HG03460 (cell line): Measurements from ENCODE around the gene AP3D1.
"Not testable (repeated sequence)": the region's sequence is repeated elsewhere in the genome, so short reads cannot be mapped to it uniquely, and the experiment has no call there.

ENCODE experiments used
- ATAC-seq: cut with Tn5 transposase; IDR thresholded peaks from one replicate; pipeline ENCODE4 v1.9.1; 2021; ENCODE audit not compliant: unreplicated experiment

The AP3D1 gene

DNA sequence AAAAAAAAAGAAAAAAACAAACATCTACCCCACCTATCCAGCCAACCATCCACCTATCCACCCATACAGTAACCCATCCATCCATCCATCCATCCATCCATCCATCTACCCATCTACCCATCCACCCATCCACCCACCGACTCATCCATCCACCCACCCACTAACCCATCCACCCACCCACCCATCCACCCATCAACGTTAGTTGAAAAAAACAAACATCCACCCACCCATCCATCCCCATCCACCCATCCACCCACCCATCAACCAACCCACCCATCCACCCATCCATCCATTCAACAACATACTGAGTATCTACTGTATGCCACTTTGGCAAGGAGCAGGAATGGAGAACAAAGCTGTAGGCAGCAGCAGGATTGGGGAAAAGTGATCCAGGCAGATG lies 6.1 kb upstream of the AP3D1 start:
- no peak for ATAC-seq

DNA sequence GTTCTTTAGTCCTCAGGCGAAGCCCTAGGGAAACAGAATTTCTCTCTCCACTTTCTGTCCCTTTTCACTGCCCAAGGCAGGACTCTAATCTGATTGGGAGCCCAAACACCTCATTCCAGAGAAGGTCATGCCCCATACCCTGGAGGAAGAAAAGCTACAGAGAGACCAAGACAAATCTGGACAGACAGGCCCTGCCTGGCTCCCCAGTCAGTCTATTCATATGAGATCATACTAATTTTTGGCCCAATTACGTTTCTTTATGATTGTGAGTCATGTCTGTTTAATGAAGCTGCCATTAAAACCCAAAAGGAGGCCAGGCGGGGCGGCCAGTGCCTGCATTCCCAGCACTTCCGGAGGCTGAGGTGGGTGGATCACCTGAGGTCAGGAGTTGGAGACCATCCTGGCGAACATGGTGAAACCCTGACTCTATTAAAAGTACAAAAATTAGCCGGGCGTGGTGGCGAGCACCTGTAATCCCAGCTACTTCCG lies 3.3 kb upstream of the AP3D1 start:
- ATAC-seq: no peak

DNA sequence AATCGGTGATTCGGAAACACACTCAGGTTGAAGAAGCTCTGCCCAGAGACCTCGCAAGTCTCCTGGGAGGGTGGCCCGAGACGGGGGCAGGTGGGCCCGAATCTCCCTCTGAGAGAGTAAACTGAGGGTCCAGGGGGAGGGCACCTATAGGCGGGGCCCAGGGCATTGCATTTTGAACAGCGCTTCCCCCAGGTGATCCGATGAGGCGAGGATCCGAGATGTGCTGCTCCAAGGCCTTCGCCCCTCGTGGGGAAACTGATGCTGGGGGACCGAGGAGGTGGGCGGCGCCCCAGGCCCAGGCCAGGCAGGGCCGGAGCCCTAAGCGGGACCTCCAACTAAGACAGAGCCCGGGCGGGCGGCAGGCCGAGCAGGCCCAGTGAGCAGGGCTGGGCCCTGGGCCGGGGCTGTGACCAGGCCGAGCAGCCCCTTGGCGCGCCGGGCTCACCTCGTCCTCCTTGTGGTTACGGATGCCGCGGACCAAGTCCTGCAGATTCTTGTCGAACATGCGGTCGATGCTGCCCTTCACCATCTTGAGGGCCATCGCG lies 500 bp downstream of the AP3D1 start:
- ATAC-seq: peak; percentile 13

DNA sequence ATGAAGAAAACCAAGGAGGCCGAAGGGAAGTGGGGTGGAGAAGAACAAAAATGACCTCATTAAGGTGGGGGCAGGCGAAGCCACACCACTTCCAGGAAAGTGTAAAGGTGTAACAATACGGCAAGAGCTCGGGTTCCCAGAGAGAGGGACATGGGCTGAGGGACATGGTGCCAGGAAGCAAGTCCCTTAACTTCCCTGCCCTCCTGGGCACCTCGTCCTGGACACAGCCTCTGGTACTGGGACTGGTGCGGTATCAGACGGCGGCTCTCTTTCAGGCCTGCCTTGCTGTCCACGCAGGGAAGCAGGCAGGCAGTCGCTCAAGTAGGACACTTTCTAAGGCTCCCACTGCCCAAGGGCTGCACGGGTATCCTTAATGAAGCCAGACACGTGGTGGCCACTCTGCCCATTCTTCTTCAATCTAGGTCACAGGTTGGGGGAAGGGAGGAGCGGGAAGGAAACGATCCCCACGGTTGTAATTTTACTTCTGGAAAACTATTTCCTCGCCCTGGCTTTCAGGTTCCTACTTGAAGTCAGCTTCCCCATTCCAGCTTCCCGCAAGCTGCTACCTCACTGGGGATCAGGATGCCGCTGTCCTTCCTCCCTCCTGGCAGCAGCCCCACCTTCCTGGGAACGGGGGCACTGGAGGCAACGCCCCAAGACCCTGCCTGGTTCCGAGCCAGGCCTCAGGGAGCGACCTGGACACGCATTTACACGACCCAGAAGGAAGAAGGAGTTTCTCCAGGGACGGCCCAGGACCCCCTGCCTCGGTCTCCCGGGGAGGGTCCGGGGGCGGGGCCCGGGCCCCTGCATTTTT lies 1.2 kb downstream of the AP3D1 start:
- ATAC-seq: no peak

DNA sequence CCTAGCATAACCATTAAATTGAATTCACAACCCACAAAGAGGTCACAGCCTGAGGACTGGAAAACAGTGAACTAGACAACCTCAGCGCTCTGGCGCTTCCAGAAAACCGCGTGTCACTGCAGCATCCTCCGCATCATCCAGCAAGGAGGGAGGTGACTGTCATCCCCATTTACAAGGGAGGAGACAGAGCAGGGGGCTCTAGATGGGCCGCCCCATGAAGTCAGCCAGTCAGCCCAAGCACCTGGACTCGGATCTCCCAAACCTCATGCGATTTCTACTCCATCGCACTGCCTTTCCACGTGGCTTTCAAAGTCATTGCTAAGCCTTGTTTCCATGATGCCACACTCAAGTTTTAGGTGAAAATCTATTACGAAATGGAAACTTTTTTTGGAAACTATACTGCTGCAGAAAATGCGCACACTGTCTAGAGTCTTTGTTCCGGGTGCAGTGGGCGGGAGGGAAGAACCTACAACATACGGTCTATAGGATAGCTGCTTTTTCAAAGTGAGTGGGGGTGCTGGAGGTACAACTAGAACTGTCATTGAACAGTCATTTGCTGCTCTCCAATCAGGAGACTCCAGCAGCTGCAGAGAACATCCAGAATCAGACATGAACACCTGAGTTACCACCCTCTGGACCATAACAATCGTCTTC lies 2.8 kb downstream of the AP3D1 start:
- ATAC-seq: no peak

DNA sequence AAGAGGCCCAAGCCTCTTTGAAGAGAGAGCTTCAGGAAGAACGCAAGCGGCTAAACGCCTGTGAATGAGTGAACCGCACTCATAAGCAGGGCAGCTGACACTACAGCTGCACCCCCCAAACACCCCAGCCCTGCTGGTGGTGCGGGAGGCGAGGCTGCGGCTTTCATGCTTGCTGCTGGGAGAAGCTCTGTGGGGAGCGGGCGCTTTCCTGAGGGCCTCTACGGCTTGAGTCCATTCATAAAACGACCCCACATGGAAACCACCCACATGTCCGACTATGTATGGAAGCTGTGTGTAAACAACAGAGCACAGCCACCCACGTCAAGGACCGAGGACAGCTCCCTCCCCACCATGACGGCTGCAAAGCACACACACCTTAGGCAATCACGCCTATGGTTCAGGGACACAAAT lies 5.5 kb downstream of the AP3D1 start:
- no peak for ATAC-seq

DNA sequence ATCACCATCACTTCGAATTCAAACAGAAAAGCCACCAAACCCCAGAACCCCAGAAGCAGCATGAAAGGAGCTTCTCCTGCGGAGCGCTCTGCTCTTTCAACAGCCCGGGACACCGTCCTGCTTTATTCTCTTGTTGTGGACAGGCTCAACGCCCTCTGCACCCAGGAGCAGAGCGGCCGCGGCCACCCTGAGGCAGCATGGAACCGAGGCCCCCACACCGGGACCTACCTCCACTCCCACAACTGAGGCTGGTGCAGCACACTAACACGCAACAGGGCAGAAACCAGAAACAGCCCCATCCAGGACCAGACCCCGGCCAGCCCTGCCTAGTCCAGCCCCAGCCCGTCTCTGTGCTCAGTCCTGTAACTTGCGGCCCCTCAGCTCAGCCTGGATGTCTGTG lies 7.2 kb downstream of the AP3D1 start:
- ATAC-seq: no peak

DNA sequence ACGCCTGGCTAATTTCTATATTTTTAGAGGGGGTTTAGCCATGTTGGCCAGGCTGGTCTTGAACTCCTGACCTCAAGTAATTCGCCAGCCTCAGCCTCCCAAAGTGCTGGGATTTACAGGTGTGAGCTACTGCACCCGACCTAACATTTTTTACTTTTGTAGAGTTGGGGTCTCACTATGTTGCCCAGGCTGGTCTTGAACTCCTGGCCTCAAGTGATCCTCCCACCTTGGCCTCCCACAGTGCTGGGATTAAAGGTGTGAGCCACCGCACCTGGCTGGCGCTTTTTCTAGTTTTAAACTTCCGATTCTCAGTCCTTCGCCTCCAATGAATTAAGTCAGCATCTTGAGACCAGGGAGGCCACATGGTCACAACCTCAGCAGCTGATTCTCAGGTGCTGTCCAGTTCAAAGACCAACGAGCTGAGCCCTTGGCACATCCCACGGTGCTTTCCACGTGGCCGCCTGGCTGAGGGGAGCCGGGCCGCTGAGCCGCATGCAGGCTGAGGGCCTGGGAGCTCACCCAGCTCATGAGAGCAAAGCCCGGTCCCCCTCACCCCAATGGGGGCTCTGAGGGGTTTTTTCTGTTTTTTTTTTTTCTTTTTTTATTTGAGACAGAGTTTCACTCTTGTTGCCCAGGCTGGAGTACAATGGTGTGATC lies 9.1 kb downstream of the AP3D1 start:
- no peak for ATAC-seq

DNA sequence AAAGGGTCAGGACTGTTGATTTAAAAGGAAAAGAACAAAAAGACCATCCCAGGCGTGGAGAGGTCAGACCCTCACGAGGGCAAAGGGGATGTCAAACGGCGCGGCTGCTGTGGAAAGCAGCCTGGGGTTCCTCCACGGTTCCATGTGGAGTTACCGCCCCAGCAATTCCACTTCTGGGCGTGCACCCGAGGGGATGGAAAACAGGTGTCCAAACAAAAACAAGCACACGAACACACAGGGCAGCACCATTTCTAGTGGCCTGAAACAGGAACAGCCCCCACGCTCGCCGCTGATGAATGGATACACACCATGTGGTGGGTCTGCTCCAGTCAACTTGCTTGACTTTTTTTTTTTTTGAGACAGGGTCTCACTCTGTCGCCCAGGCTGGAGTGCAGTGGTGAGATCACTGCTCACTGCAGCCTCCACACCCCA lies 11.2 kb downstream of the AP3D1 start:
- ATAC-seq: no peak

DNA sequence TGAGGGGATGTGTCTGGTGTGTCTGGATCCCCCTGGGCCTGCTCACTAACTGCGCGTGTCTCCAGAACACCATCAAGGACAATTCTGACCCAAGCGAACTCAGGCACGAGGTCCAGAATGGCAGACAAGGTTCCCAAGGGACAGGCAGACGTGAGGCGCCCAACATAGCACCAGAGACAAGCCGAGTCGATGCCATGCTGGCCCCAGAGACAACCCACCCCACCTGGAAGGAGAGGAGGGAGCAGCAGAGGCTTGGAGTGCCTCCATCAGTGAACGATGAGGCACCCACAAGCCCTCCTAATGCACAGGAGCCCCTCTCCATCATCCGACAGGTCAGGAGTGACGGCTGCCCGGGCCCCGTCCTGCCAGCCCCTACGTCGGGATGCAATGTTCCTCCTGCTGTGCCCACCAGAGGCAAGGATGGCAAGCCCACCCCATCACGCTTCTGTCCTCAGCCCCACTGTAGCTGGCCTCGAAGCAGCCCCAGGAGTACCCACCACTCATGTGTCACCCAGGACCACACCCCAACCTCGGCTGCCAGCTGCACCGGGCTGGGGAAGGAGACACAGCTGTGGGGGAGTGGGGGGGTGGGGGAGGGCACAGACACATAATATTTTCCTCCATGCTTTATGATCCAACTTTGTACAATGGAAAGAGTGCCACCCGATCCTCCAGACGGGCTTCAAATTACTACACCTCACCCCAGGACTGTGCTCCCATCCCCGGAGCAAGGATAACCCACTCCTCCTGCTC lies 11.8 kb downstream of the AP3D1 start:
- ATAC-seq: no peak

DNA sequence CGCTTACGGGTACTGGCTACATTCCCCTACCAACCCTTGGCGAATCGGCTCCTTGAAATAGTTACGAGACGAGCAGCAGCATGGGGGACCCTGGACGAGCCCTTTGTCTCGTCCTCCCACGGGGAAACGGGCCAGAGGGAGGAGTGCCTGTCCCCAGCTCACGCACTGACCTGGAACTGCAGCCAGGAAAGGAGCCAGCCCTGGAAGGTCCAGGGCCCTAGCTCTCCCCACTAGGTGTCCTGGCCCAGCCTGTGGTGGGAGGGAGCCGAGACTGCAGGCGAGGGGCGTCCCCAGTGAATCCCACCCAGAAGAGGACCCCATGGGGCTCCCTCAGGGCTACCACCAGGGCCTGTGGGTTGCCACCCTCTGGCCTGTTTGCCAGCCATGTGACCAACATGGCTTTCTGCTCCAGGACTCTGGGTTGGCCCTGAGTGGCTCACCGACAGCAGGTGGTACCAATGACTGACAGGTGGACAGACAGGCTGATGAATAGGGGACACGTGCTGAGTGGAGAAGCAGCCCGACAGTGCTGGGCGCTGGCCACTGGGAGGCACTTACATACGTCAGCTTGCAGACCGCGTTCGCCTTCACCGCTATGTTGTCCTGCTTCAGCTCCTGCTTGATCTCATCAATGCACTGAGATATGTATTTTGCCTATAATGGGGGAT lies 13.2 kb downstream of the AP3D1 start:
- no peak for ATAC-seq

DNA sequence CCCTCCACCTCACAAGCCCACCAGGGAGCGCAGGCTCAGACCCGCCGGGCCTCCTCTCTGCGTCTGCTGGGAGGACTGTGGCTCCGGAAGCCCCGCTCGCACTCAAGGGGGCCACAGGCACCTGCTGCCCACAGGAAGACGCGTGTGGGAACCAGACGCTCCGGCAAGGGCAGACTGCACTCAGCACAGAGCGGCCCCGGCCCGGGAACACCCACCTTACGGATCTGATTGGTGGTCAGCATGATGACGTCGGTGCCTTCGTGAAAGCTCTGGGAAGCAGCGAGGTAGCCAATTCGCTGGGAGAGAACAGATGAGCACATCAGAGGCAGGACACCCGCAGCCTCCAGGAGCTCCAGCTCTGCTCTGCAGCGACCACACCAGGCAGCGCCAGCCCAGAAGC lies 14.6 kb downstream of the AP3D1 start:
- ATAC-seq: no peak

DNA sequence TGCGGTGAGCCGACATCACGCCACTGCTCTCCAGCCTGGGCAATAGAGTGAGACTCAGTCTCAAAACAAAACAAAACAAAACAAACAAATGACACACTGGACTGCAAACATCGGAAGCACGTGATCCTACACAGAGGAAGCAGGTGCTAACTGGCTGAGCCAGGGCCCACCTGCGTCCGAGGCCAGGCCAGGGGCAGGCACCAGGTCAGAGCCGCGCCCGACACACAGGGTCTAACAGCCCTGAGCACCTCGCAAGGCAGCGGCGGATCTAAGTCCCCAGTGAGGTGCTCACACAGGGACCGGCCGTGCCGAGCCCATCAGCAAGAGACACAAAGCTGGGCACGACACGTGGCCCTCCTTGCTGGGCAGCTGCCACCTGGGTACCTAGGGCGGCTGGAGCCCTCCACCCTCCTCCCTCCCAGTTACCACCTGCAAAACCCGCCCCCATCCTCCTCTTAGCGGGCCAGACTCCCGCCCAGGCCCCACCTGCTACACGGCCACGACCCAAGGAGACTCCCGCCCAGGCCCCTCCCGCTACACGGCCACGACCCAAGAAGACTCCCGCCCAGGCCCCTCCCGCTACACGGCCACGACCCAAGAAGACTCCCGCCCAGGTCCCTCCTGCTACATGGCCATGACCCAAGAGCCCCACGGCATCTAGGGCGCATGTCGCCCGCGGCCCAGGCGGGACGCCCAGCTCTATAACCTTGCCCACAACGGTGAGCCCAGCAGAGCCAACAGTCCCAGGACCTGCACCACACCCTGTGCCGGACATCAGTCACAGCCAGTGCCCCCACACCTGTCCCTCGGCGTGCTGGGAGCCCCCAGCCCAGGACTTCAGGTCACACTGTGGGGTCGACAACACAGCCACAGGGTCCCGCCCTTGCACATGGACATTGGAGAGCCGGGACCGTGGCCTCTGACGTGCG lies 15.6 kb downstream of the AP3D1 start:
- no peak for ATAC-seq

DNA sequence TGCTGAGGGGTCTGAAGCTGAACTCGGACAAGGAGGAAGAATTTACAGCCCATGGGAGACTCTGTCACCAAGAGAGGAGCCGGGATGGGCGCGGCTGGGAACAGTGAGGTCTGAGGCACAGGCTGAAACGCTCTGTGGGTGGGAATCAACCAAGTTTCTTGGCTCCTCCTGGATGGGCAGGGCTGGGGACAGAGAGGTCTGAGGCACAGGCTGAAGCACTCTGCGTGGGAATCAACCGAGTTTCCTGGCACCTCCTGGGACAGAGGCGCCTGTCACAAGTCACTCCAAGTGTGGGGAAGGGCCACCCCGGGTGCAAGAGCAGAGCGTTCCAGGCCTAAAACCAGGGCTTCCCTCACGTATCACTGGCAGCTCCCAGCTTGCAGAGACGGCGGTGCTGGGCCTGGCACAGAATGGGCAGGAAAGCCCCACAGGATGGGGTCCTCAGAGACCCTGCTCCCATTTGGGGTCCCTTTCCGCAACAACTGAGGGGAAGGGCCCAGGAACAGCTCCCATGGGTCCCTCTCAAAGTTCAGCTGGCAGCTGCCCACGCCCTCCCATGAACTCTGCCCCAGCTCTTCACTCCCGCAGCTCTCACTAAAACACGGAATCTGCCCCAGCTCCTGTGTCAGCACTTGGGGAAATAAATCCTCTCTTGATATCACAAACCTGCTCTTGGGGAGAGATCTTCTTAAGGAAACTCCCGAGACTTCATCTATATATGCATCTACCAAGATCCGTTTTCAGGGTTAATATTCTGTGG lies 18.5 kb downstream of the AP3D1 start:
- ATAC-seq: no peak

DNA sequence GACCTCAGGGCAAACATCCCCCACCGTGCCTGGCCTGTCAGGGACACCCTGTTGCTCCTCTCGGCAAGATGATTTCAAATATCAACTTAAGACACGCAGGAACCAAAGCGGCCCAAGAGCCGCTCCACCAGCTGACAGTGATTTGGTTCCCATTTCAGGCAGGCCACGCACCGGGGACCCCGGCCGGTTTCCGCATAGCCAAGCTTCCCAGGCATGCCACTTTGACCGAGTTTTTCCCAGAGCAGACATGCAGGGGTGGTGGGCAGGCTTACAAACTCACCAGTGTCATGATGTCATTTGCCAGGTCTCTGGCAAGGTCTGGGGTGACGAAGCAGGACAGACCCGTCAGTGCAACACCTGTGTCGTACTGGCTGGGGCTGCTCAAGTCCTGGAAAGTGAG lies 19.2 kb downstream of the AP3D1 start:
- no peak for ATAC-seq

DNA sequence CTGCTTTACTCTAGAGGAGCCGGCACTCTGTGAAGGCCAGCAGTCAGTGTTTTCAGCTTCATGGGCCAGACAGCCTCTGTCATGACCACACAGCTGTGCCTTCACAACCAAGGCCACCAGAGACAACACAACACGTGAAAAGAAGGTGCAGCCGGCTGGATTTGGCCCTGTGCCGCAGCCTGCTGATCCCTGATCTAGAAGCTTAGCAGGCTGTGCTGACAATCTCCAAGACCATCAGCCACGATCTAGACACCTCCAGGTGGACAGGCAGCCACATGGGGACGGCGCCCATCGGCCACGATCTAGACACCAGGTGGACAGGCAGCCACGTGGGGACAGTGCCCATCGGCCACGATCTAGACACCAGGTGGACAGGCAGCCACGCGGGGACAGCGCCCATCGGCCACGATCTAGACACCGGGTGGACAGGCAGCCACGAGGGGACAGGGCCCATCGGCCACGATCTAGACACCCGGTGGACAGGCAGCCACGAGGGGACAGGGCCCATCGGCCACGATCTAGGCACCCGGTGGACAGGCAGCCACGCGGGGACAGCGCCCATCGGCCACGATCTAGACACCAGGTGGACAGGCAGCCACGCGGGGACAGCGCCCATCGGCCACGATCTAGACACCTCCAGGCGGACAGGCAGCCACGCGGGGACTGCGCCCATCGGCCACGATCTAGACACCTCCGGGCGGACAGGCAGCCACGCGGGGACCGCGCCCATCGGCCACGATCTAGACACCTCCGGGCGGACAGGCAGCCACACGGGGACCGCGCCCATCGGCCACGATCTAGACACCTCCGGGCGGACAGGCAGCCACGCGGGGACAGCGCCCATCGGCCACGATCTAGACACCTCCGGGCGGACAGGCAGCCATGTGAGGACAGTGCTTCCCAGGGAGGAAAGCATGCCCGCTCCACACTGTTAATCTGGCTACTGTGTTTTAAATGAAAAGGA lies 20.1 kb downstream of the AP3D1 start:
- not testable (repeated sequence) for ATAC-seq
